ENCODE results near the gene APEX2. TPM values are rescaled to one million over a fixed set of nuclear protein-coding genes. Genes with fewer than 3 reads are reported as not detected.
"Not testable (repeated sequence)": the region's sequence is repeated elsewhere in the genome, so short reads cannot be mapped to it uniquely, and the experiment has no call there.

Gene APEX2
- total and polyA plus RNA-seq, 12 donors: 3.7 to 12.5 (median 9.6) TPM

GRCh38 chrX:54980334-54980733 lies 19.8 kb upstream of the APEX2 start:
- TF ChIP-seq, protein P1, sequence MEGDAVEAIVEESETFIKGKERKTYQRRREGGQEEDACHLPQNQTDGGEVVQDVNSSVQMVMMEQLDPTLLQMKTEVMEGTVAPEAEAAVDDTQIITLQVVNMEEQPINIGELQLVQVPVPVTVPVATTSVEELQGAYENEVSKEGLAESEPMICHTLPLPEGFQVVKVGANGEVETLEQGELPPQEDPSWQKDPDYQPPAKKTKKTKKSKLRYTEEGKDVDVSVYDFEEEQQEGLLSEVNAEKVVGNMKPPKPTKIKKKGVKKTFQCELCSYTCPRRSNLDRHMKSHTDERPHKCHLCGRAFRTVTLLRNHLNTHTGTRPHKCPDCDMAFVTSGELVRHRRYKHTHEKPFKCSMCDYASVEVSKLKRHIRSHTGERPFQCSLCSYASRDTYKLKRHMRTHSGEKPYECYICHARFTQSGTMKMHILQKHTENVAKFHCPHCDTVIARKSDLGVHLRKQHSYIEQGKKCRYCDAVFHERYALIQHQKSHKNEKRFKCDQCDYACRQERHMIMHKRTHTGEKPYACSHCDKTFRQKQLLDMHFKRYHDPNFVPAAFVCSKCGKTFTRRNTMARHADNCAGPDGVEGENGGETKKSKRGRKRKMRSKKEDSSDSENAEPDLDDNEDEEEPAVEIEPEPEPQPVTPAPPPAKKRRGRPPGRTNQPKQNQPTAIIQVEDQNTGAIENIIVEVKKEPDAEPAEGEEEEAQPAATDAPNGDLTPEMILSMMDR (IDR thresholded peaks at IDR 0.05): no peak
- DNase-seq: no peak
- Histone ChIP-seq H3K4me1 (no peaks in the 10 kb centered on the region), H3K9me3 (peaks cover 0 to 8% (median 0%) of the 10 kb centered on the region in 11 donors), H3K27me3 (peaks cover 0 to 38% (median 0%) of the 10 kb centered on the region in 7 donors), H3K27ac (no peak overlapping the region), H3K4me3 (no peak overlapping the region), H3K36me3 (no peaks in the 10 kb centered on the region)
- intact Hi-C loops (cut with DNase I): no loop called here
- no peak for ATAC-seq
- WGBS, 2 donors: 81 to 83% methylated on average over 6 of the region's 6 CpGs

DNA sequence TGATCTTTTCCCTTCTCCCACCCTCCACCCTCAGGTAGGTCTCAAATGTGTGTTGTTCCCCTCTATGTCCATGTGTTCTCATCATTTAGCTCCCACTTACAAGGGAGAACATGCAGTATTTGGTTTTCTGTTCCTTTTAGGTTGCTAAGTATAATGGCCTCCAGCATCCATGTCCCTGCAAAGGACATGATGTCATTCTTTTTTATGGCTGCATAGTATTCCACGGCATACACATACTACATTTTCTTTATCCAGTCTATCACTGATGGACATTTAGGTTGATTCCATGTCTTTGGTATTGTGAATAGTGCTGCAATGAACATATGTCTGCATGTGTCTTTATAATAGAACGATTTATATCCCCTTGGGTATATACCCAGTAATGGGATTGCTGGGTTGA lies 16.9 kb upstream of the APEX2 start:
- ATAC-seq; H3K9me3 ChIP-seq; intact Hi-C loops (cut with DNase I); H3K4me3 ChIP-seq; H3K4me1 ChIP-seq; H3K36me3 ChIP-seq; H3K27ac ChIP-seq; DNase-seq: not testable (repeated sequence)
- peaks cover 0 to 36% (median 0%) of the 10 kb centered on the region in 7 donors for H3K27me3 ChIP-seq
- 92 to 97% methylated on average over 2 of the region's 2 CpGs for WGBS, 2 donors

GRCh38 chrX:54991706-54992105 lies 8.5 kb upstream of the APEX2 start:
- intact Hi-C loops (cut with DNase I): no loop called here
- 85 to 89% methylated on average over 2 of the region's 2 CpGs for WGBS, 2 donors
- H3K9me3 ChIP-seq: no peaks in the 10 kb centered on the region
- TF ChIP-seq, protein P1 (IDR thresholded peaks at IDR 0.05): no peak
- H3K36me3 ChIP-seq: no peaks in the 10 kb centered on the region
- no peak overlapping the region for H3K27ac ChIP-seq
- H3K4me3 ChIP-seq: no peak overlapping the region
- no peak for DNase-seq
- no peak for ATAC-seq
- peaks cover 0 to 35% (median 0%) of the 10 kb centered on the region in 7 donors for H3K27me3 ChIP-seq
- no peaks in the 10 kb centered on the region for H3K4me1 ChIP-seq

GRCh38 chrX:54992911-54993622 lies 7.1 kb upstream of the APEX2 start:
- TF ChIP-seq, protein P1 (IDR thresholded peaks at IDR 0.05): no peak
- ATAC-seq: no peak
- H3K9me3 ChIP-seq: no peaks in the 10 kb centered on the region
- peaks cover 0 to 32% (median 0%) of the 10 kb centered on the region in 7 donors for H3K27me3 ChIP-seq
- no peaks in the 10 kb centered on the region for H3K4me1 ChIP-seq
- DNase-seq: no peak
- H3K27ac ChIP-seq: no peak overlapping the region
- no peak overlapping the region for H3K4me3 ChIP-seq
- intact Hi-C loops (cut with DNase I): no loop called here
- no peaks in the 10 kb centered on the region for H3K36me3 ChIP-seq
- WGBS, 2 donors: 96 to 100% methylated on average over 1 of the region's 1 CpG

DNA sequence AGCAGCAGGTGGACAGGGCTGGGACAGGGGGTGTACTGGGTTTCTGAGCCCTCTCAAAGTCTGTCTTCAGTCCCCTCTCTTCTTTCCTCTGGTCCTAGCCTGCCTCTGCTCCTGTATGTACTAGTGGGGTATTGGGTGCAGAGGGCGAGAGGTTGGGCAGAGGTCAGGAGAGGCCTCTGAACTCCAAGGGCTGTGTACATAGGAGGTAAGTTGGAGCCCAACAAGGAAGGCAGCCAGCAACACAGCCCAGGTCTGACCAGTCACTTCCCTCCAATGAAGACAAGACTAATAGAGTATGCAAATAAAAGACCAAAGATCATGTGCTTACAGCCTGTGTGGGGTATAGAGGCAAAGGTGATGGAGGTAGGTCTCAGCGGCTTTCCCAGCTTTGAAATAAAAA lies 6.1 kb upstream of the APEX2 start, which contains the start of gene PFKFB1:
PFKFB1 (minus strand) TSS at position 90 of the 400 bp plus-strand sequence. CDS start 181 bp downstream, outside the sequence.
- no peak within 1 kb of the TSS for H3K4me3 ChIP-seq
- intact Hi-C loops (cut with DNase I): no loop called here
- peaks cover 0 to 25% (median 0%) of the 10 kb centered on the region in 7 donors for H3K27me3 ChIP-seq
- no peak within 1 kb of the TSS for H3K27ac ChIP-seq
- 96 to 100% methylated on average over 2 of the region's 2 CpGs for WGBS, 2 donors
- H3K4me1 ChIP-seq: peaks cover 0 to 2% (median 0%) of the 10 kb centered on the region in 9 donors
- TF ChIP-seq, protein P1 (IDR thresholded peaks at IDR 0.05): no peak
- no peak for DNase-seq
- no peaks in the 10 kb centered on the region for H3K36me3 ChIP-seq
- no peak for ATAC-seq
- H3K9me3 ChIP-seq: no peaks in the 10 kb centered on the region
